Suprapubic skin (tissue), 4 donors: ENCODE results near the gene FAM3B. TPM values are rescaled to one million over a fixed set of nuclear protein-coding genes. Genes with fewer than 3 reads are reported as not detected.
A peak's percentile ranks its signal among the peaks of the same experiment; 100 is the strongest.

Source experiments
- DNase-seq, 2 donors: peaks; one replicate each; pipeline ENCODE4 v3.0.0-alpha.2; 2019; ENCODE audit warnings: low spot score in 2 of 2
- H3K27ac ChIP-seq: fragments of 200-600 bp; sonication (generic); one replicate; pipeline ENCODE4 v1.5.1; 2019
- H3K27me3 ChIP-seq: fragments of 200-600 bp; sonication (generic); one replicate; pipeline ENCODE4 v1.5.1; 2019
- H3K36me3 ChIP-seq: fragments of 200-600 bp; sonication (generic); one replicate; pipeline ENCODE4 v1.5.1; 2019
- H3K4me1 ChIP-seq: fragments of 200-600 bp; sonication (generic); one replicate; pipeline ENCODE4 v1.5.1; 2019
- H3K4me3 ChIP-seq: fragments of 200-600 bp; sonication (generic); one replicate; pipeline ENCODE4 v1.5.1; 2019; ENCODE audit warnings: mild to moderate bottlenecking
- H3K9me3 ChIP-seq: fragments of 200-600 bp; sonication (generic); one replicate; pipeline ENCODE4 v1.5.1; 2019
- CTCF ChIP-seq, 2 donors: fragments of 200-600 bp in 1 of 2; fragments of 450-650 bp in 1 of 2; sonication (generic) in 1 of 2; IDR thresholded peaks; one replicate each; pipeline ENCODE4 v1.5.1; 2016 to 2019; ENCODE audit warnings: antibody characterized with exemption in 2 of 2, mild to moderate bottlenecking in 1 of 2, moderate library complexity in 1 of 2
- EP300 ChIP-seq: sonication (generic); formaldehyde crosslinking; IDR thresholded peaks from one replicate; pipeline ENCODE4 v1.6.1; 2017; ENCODE audit warnings: antibody characterized with exemption
- POLR2A ChIP-seq, 2 donors: fragments of 450-650 bp; IDR thresholded peaks; one replicate each; pipeline ENCODE4 v1.6.1; 2017; ENCODE audit warnings: antibody characterized with exemption in 2 of 2, mild to moderate bottlenecking in 2 of 2, moderate library complexity in 2 of 2
- POLR2AphosphoS5 ChIP-seq, 3 donors: sonication (generic); formaldehyde crosslinking; IDR thresholded peaks; one replicate each; pipeline ENCODE4 v1.6.1; 2017; ENCODE audit warnings: antibody characterized with exemption in 3 of 3
- WGBS: methylation state at CpG from one replicate; pipeline ENCODE4 v1.1.5; 2018; 5-methylcytosine and 5-hydroxymethylcytosine counted together
- total RNA-seq, 4 donors: library from RNA; depleted of rRNA; stranded (reverse); fragments of >200 nt; gene quantifications; one replicate each; pipeline ENCODE4 v1.1.0, GENCODE V29; 2016

FAM3B gene
- total RNA-seq, 4 donors from 2014 or later = 1.9 to 3.3 (median 3.1) TPM; not detected in 1

- H3K4me3 ChIP-seq = no peak overlapping the region
- no peak for TF ChIP-seq POLR2A (IDR thresholded peaks at IDR 0.05)
- TF ChIP-seq POLR2AphosphoS5 (IDR thresholded peaks at IDR 0.05) = no peak
- no peak for TF ChIP-seq CTCF (IDR thresholded peaks at IDR 0.05)
- no peak for TF ChIP-seq EP300
- no peaks in the 10 kb centered on the region for H3K9me3 ChIP-seq
- H3K36me3 ChIP-seq = no peaks in the 10 kb centered on the region
- DNase-seq = no peak
- no peak overlapping the region for H3K27ac ChIP-seq
- WGBS = 88% methylated on average over 12 of the region's 12 CpGs
- H3K27me3 ChIP-seq = no peaks in the 10 kb centered on the region
- peaks cover 60% of the 10 kb centered on the region for H3K4me1 ChIP-seq
Measured at GRCh38 chr21:41366522-41367151, 50.0 kb downstream of the FAM3B start.

GRCh38 chr21:41367301-41367944 is 50.8 kb downstream of the FAM3B start:
- no peak overlapping the region for H3K4me3 ChIP-seq
- no peak for DNase-seq
- TF ChIP-seq POLR2A (IDR thresholded peaks at IDR 0.05) (no peak), CTCF (IDR thresholded peaks at IDR 0.05) (no peak), POLR2AphosphoS5 (IDR thresholded peaks at IDR 0.05) (no peak), EP300 (no peak)
- no peaks in the 10 kb centered on the region for H3K27me3 ChIP-seq
- peaks cover 57% of the 10 kb centered on the region for H3K4me1 ChIP-seq
- no peak overlapping the region for H3K27ac ChIP-seq
- H3K9me3 ChIP-seq = no peaks in the 10 kb centered on the region
- H3K36me3 ChIP-seq = no peaks in the 10 kb centered on the region
- 78% methylated on average over 9 of the region's 9 CpGs for WGBS

GRCh38 chr21:41367945-41368734 is 51.5 kb downstream of the FAM3B start:
- H3K4me1 ChIP-seq = peaks cover 52% of the 10 kb centered on the region
- no peaks in the 10 kb centered on the region for H3K36me3 ChIP-seq
- H3K4me3 ChIP-seq = no peak overlapping the region
- TF ChIP-seq POLR2A (IDR thresholded peaks at IDR 0.05) (no peak), CTCF (IDR thresholded peaks at IDR 0.05) (no peak)
- DNase-seq = peak in 1 of 2 donors; percentile 45
- H3K27me3 ChIP-seq = no peaks in the 10 kb centered on the region
- 90% methylated on average over 15 of the region's 15 CpGs for WGBS
- no peaks in the 10 kb centered on the region for H3K9me3 ChIP-seq
- peak overlapping the region; percentile 42 for H3K27ac ChIP-seq

- H3K4me1 ChIP-seq = peaks cover 47% of the 10 kb centered on the region
- peak in 1 of 2 donors; percentile 61 for DNase-seq
- 67% methylated on average over 3 of the region's 4 CpGs for WGBS
- peak overlapping the region; percentile 42 for H3K27ac ChIP-seq
- H3K36me3 ChIP-seq = no peaks in the 10 kb centered on the region
- no peaks in the 10 kb centered on the region for H3K27me3 ChIP-seq
- peak overlapping the region; percentile 37 for H3K4me3 ChIP-seq
- TF ChIP-seq EP300 = no peak
- TF ChIP-seq POLR2AphosphoS5 (IDR thresholded peaks at IDR 0.05) = no peak
- no peak for TF ChIP-seq POLR2A (IDR thresholded peaks at IDR 0.05)
- no peak for TF ChIP-seq CTCF (IDR thresholded peaks at IDR 0.05)
- no peaks in the 10 kb centered on the region for H3K9me3 ChIP-seq
Measured at GRCh38 chr21:41368735-41369104, 52.1 kb downstream of the FAM3B start.
